Loucy (cell line): Measurements from ENCODE around the gene XXYLT1.

Experiments
- H2AFZ ChIP-seq: fragments of 200-600 bp; sonication (generic); 2 replicates; pipeline ENCODE4 v1.6.0; 2016; ENCODE audit warnings: antibody characterized with exemption, mild to moderate bottlenecking, low read length, moderate library complexity
- H3F3A ChIP-seq: fragments of 200-600 bp; 2 replicates; pipeline ENCODE4 v1.6.0; 2016; ENCODE audit warnings: antibody characterized with exemption, low read depth, mild to moderate bottlenecking
- H3K27me3 ChIP-seq: fragments of 200-600 bp; sonication (generic); 2 replicates; pipeline ENCODE4 v1.6.1; 2014; ENCODE audit warnings: low read length, mild to moderate bottlenecking; ENCODE audit not compliant: insufficient read depth, poor library complexity, severe bottlenecking
- H3K36me3 ChIP-seq: fragments of 200-600 bp; sonication (generic); 2 replicates; pipeline ENCODE4 v1.6.1; 2016; ENCODE audit warnings: low read length; ENCODE audit not compliant: insufficient read depth
- H3K4me1 ChIP-seq: fragments of 200-600 bp; sonication (generic); 2 replicates; pipeline ENCODE4 v1.5.1; 2014; ENCODE audit warnings: low read length, mild to moderate bottlenecking; ENCODE audit not compliant: insufficient read depth, poor library complexity, severe bottlenecking
- H3K4me2 ChIP-seq: fragments of 200-600 bp; sonication (generic); 2 replicates; pipeline ENCODE4 v1.6.0; 2014; ENCODE audit warnings: antibody characterized with exemption, low read length, low read depth, mild to moderate bottlenecking; ENCODE audit not compliant: poor library complexity, severe bottlenecking
- H3K4me3 ChIP-seq: fragments of 200-600 bp; sonication (generic); 2 replicates; pipeline ENCODE4 v1.5.1; 2014; ENCODE audit warnings: low read length, mild to moderate bottlenecking, mixed read lengths; ENCODE audit not compliant: poor library complexity, severe bottlenecking
- H3K79me2 ChIP-seq: fragments of 200-600 bp; sonication (generic); 2 replicates; pipeline ENCODE4 v1.6.1; 2014; ENCODE audit warnings: low read length; ENCODE audit not compliant: insufficient read depth
- H3K9ac ChIP-seq: fragments of 200-600 bp; sonication (generic); 2 replicates; pipeline ENCODE4 v1.6.0; 2014; ENCODE audit warnings: mild to moderate bottlenecking, low read depth, low read length, moderate library complexity; ENCODE audit not compliant: poor library complexity, severe bottlenecking
- H3K9me2 ChIP-seq: fragments of 200-600 bp; sonication (generic); replicated peaks from 2 replicates; pipeline ENCODE4 v1.6.1; 2016; ENCODE audit warnings: low read depth, low read length, mixed read lengths
- H3K9me3 ChIP-seq: fragments of 200-600 bp; sonication (generic); 2 replicates; pipeline ENCODE4 v1.6.1; 2014; ENCODE audit warnings: mild to moderate bottlenecking, antibody characterized with exemption, low read length, low read depth; ENCODE audit not compliant: insufficient read depth
- H4K20me1 ChIP-seq: fragments of 200-600 bp; sonication (generic); 2 replicates; pipeline ENCODE4 v1.6.0; 2014; ENCODE audit warnings: antibody characterized with exemption, low read length, mild to moderate bottlenecking; ENCODE audit not compliant: insufficient read depth, poor library complexity, severe bottlenecking
- CTCF ChIP-seq: fragments of 200-600 bp; sonication (generic); conservative IDR thresholded peaks from 2 replicates; pipeline ENCODE4 v1.5.1; 2014; ENCODE audit warnings: mild to moderate bottlenecking, antibody characterized with exemption, low read length
- EZH2phosphoT487 ChIP-seq: fragments of 200-600 bp; IDR thresholded peaks from 2 replicates; pipeline ENCODE4 v1.6.1; 2018; ENCODE audit warnings: antibody characterized with exemption, mild to moderate bottlenecking, moderate library complexity, borderline replicate concordance

Gene XXYLT1

GRCh38 chr3:195286115-195286872, 15.3 kb upstream of the XXYLT1 start:
- no peak overlapping the region for H2AFZ ChIP-seq
- no peaks in the 10 kb centered on the region for H3K9me2 ChIP-seq
- H4K20me1 ChIP-seq: peaks cover 2% of the 10 kb centered on the region
- peaks cover 68% of the 10 kb centered on the region for H3K36me3 ChIP-seq
- TF ChIP-seq CTCF (no peak), EZH2phosphoT487 (no peak)
- no peaks in the 10 kb centered on the region for H3K4me1 ChIP-seq
- H3K79me2 ChIP-seq: no peaks in the 10 kb centered on the region
- no peak overlapping the region for H3K4me3 ChIP-seq
- no peaks in the 10 kb centered on the region for H3K9me3 ChIP-seq
- H3K4me2 ChIP-seq: no peak overlapping the region
- H3K27me3 ChIP-seq: no peaks in the 10 kb centered on the region
- H3F3A ChIP-seq: 0 out of 2 replicates have a peak, but pooled peaks cover 5% of the 10 kb centered on the region
- H3K9ac ChIP-seq: no peak overlapping the region

GRCh38 chr3:195285372-195285771, 14.4 kb upstream of the XXYLT1 start:
- Histone ChIP-seq H3K27me3 (no peaks in the 10 kb centered on the region), H3F3A (0 out of 2 replicates have a peak, but pooled peaks cover 5% of the 10 kb centered on the region), H3K4me3 (no peak overlapping the region), H3K9me3 (no peaks in the 10 kb centered on the region), H3K36me3 (peaks cover 62% of the 10 kb centered on the region), H3K4me2 (no peak overlapping the region), H3K9me2 (no peaks in the 10 kb centered on the region), H3K4me1 (no peaks in the 10 kb centered on the region), H3K9ac (no peak overlapping the region), H3K79me2 (no peaks in the 10 kb centered on the region), H4K20me1 (peaks cover 2% of the 10 kb centered on the region), H2AFZ (no peak overlapping the region)
- TF ChIP-seq CTCF (no peak), EZH2phosphoT487 (no peak)

GRCh38 chr3:195284842-195285241, 13.9 kb upstream of the XXYLT1 start:
- Histone ChIP-seq H3K9me2 (no peaks in the 10 kb centered on the region), H4K20me1 (peaks cover 2% of the 10 kb centered on the region), H3K9me3 (no peaks in the 10 kb centered on the region), H3K4me2 (no peak overlapping the region), H3K79me2 (no peaks in the 10 kb centered on the region), H3K4me1 (no peaks in the 10 kb centered on the region), H3K4me3 (no peak overlapping the region), H3K9ac (no peak overlapping the region), H3K36me3 (peaks cover 57% of the 10 kb centered on the region), H3F3A (0 out of 2 replicates have a peak, but pooled peaks cover 5% of the 10 kb centered on the region), H3K27me3 (no peaks in the 10 kb centered on the region), H2AFZ (no peak overlapping the region)
- TF ChIP-seq CTCF: no peak
- no peak for TF ChIP-seq EZH2phosphoT487
